ENCODE results near the gene S100A12.

Gene S100A12

GRCh38 chr1:153365696-153366095 lies 9.7 kb downstream of the S100A12 start:
- no peak for DNase-seq

- DNase-seq: no peak
Measured at GRCh38 chr1:153364766-153365666, 10.4 kb downstream of the S100A12 start.

GRCh38 chr1:153364156-153364555 lies 11.3 kb downstream of the S100A12 start:
- no peak for DNase-seq

- peak; percentile 17 for DNase-seq
Measured at GRCh38 chr1:153363641-153364040, 11.8 kb downstream of the S100A12 start.

GRCh38 chr1:153362187-153362775 lies 13.1 kb downstream of the S100A12 start:
- DNase-seq: peak; percentile 17

- DNase-seq: peak; percentile 46
Measured at GRCh38 chr1:153361480-153362109, 13.8 kb downstream of the S100A12 start.

- DNase-seq: no peak
Measured at GRCh38 chr1:153360592-153361479, 14.6 kb downstream of the S100A12 start.

- DNase-seq: no peak
Measured at GRCh38 chr1:153360190-153360589, 15.2 kb downstream of the S100A12 start.

- DNase-seq: no peak
Measured at GRCh38 chr1:153359241-153359640, 16.2 kb downstream of the S100A12 start.

- DNase-seq: no peak
Measured at GRCh38 chr1:153358691-153358975, 16.8 kb downstream of the S100A12 start.

GRCh38 chr1:153357853-153358690 lies 17.3 kb downstream of the S100A12 start, which contains the start of gene S100A9:
TSS of gene S100A9 (plus strand) at chr1:153357854. CDS start at chr1:153358284, 430 bp downstream.
- DNase-seq: no peak

- no peak for DNase-seq
Measured at GRCh38 chr1:153357076-153357852, 18.2 kb downstream of the S100A12 start.

- DNase-seq: no peak
Measured at GRCh38 chr1:153356392-153357075, 18.9 kb downstream of the S100A12 start.

GRCh38 chr1:153355445-153356071 lies 19.9 kb downstream of the S100A12 start:
- DNase-seq: peak; percentile 74

- no peak for DNase-seq
Measured at GRCh38 chr1:153354515-153355193, 20.8 kb downstream of the S100A12 start.

GRCh38 chr1:153353226-153353947 lies 22.0 kb downstream of the S100A12 start:
- no peak for DNase-seq

- peak; percentile 74 for DNase-seq
Measured at GRCh38 chr1:153352523-153352922, 22.9 kb downstream of the S100A12 start.

- no peak for DNase-seq
Measured at GRCh38 chr1:153350321-153350957, 25.0 kb downstream of the S100A12 start.

Measured in activated CD8-positive, alpha-beta memory T cell treated with anti-CD3 and anti-CD28 coated beads, Interleukin-2, amount 50 U/mL, for 48 hours (primary cell).